HepG2 (cell line): Measurements from ENCODE around the gene TRIM72. TPM values are rescaled to one million over a fixed set of nuclear protein-coding genes. Genes with fewer than 3 reads are reported as not detected.

Source experiments
- BHLHE40 ChIP-seq: IDR thresholded peaks from 2 replicates; pipeline ENCODE4 v1.6.1; 2011; ENCODE audit warnings: low read length, improper control_type of control experiment
- HDAC2 ChIP-seq: sonication (generic); formaldehyde crosslinking; IDR thresholded peaks from 2 replicates; pipeline ENCODE4 v1.4.0; 2020; ENCODE audit warnings: missing genetic modification reagents
- KAT7 ChIP-seq: IDR thresholded peaks from 2 replicates; pipeline ENCODE4 v1.6.1; 2018; ENCODE audit warnings: borderline replicate concordance, missing compliant biosample characterization
- KDM4B ChIP-seq: sonication (generic); formaldehyde crosslinking; IDR thresholded peaks from 2 replicates; pipeline ENCODE4 v1.4.0; 2020; ENCODE audit warnings: missing genetic modification reagents
- KLF16 ChIP-seq, 2 experiments: sonication (generic) in 1 of 2; formaldehyde crosslinking in 1 of 2; IDR thresholded peaks; 2 replicates each; pipeline versions ENCODE4 v1.6.1 to v1.8.0; 2016 to 2023; ENCODE audit warnings: missing genetic modification reagents in 2 of 2, missing compliant biosample characterization in 1 of 2
- RARA ChIP-seq: IDR thresholded peaks from 2 replicates; pipeline ENCODE4 v1.6.1; 2016; ENCODE audit warnings: missing genetic modification reagents, missing compliant biosample characterization
- SALL1 ChIP-seq: sonication (generic); formaldehyde crosslinking; IDR thresholded peaks from 2 replicates; pipeline ENCODE4 v1.8.0; 2022; ENCODE audit warnings: mild to moderate bottlenecking, missing genetic modification reagents
- ZNF296 ChIP-seq: sonication (generic); formaldehyde crosslinking; conservative IDR thresholded peaks from 2 replicates; pipeline ENCODE4 v1.5.0; 2020; ENCODE audit warnings: mild to moderate bottlenecking, missing genetic modification reagents
- ZNF33B ChIP-seq: sonication (generic); formaldehyde crosslinking; IDR thresholded peaks from 2 replicates; pipeline ENCODE4 v1.5.1; 2020; ENCODE audit warnings: mild to moderate bottlenecking, missing genetic modification reagents
- polyA plus RNA-seq, 8 experiments: library from polyadenylated mRNA; depleted of rRNA in 3 of 8; stranded (reverse) in 7 of 8; unstranded in 1 of 8; fragments of >200 nt; fragmentation: Illumina TruSeq in 4 of 8; extraction: Trizol in 4 of 8; gene quantifications; 2 replicates each; pipeline versions ENCODE4 v1.2.1 to v1.2.3, GENCODE V29; 2011 to 2016; ENCODE audit warnings: low read depth in 4 of 8, missing spikeins in 1 of 8, mixed read lengths in 1 of 8; ENCODE audit not compliant: insufficient read depth in 1 of 8
- total RNA-seq, 5 experiments: library from RNA; depleted of rRNA; stranded (reverse); fragments of >200 nt; fragmentation: Illumina TruSeq; extraction: Trizol; gene quantifications; 2 replicates each; pipeline ENCODE4 v1.2.3, GENCODE V29; 2016; ENCODE audit warnings: low read depth in 1 of 5
- TF ChIP-seq, protein P1 (sequence below), 2 experiments: fragments of 450-650 bp in 1 of 2; sonication (generic) in 1 of 2; formaldehyde crosslinking; IDR thresholded peaks; 2 replicates each; pipeline versions ENCODE4 v1.5.0 to v1.8.0; 2020 to 2022; ENCODE audit warnings: mild to moderate bottlenecking in 1 of 2, missing genetic modification reagents in 1 of 2
- TF ChIP-seq, protein P2 (sequence below): sonication (generic); formaldehyde crosslinking; IDR thresholded peaks from 2 replicates; pipeline ENCODE4 v1.4.0; 2020; ENCODE audit warnings: mild to moderate bottlenecking, missing genetic modification reagents
- TF ChIP-seq, protein P3 (sequence below), 2 experiments: sonication (generic) in 1 of 2; formaldehyde crosslinking in 1 of 2; IDR thresholded peaks; 2 replicates each; pipeline versions ENCODE4 v1.5.1 to v1.6.1; 2011 to 2020; ENCODE audit warnings: borderline replicate concordance in 1 of 2, low read depth in 1 of 2, low read length in 1 of 2, mild to moderate bottlenecking in 1 of 2, missing genetic modification reagents in 1 of 2, moderate library complexity in 1 of 2
- TF ChIP-seq, protein P4 (sequence below): IDR thresholded peaks from 2 replicates; pipeline ENCODE4 v1.6.1; 2016

TRIM72 gene
- total and polyA plus RNA-seq, 2 of the 13 experiments (the other 11 are each of a cell fraction or from before 2014, with no cell fraction given): not detected

DNA sequence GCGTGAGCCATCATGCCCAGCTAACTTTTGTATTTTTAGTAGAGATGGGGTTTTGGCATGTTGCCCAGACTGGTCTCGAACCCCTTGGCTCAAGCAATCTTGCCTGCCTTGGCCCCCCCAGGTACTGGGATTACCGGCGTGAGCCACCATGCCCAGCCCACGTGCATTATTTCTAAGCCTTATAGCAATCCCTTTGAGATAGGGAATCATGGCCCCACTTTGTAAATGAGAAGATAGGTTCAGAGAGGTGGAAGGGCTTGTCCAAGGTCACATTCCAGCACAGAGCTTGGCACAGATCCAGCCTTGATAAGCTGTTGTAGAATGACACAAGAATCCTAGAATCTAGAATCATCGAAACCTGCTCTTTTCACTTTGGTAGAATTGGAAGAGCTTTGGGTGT is 7.1 kb upstream of the TRIM72 start (continued):
- TF ChIP-seq, protein P1, sequence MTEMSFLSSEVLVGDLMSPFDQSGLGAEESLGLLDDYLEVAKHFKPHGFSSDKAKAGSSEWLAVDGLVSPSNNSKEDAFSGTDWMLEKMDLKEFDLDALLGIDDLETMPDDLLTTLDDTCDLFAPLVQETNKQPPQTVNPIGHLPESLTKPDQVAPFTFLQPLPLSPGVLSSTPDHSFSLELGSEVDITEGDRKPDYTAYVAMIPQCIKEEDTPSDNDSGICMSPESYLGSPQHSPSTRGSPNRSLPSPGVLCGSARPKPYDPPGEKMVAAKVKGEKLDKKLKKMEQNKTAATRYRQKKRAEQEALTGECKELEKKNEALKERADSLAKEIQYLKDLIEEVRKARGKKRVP (CRISPR knock-in tag; IDR thresholded peaks at IDR 0.05): peak in 1 of 2 experiments; percentile 67; a peak in 1 of 4 replicates
- TF ChIP-seq ZNF296 (CRISPR knock-in tag) (no peak), RARA (CRISPR knock-in tag) (peak; percentile 62), SALL1 (peak; percentile 73), BHLHE40 (0 out of 2 replicates have a peak, but pooled peaks have one; percentile 25), HDAC2 (CRISPR knock-in tag) (peak; percentile 77; the same call in 1 of the 2 replicates), KLF16 (CRISPR knock-in tag; IDR thresholded peaks at IDR 0.05) (peak in 1 of 2 experiments; percentile 66; a peak in 1 of 4 replicates), ZNF33B (CRISPR knock-in tag) (no peak), KDM4B (CRISPR knock-in tag) (0 out of 2 replicates have a peak, but pooled peaks have one; percentile 19), KAT7 (CRISPR knock-in tag) (no peak)
- TF ChIP-seq, protein P2, sequence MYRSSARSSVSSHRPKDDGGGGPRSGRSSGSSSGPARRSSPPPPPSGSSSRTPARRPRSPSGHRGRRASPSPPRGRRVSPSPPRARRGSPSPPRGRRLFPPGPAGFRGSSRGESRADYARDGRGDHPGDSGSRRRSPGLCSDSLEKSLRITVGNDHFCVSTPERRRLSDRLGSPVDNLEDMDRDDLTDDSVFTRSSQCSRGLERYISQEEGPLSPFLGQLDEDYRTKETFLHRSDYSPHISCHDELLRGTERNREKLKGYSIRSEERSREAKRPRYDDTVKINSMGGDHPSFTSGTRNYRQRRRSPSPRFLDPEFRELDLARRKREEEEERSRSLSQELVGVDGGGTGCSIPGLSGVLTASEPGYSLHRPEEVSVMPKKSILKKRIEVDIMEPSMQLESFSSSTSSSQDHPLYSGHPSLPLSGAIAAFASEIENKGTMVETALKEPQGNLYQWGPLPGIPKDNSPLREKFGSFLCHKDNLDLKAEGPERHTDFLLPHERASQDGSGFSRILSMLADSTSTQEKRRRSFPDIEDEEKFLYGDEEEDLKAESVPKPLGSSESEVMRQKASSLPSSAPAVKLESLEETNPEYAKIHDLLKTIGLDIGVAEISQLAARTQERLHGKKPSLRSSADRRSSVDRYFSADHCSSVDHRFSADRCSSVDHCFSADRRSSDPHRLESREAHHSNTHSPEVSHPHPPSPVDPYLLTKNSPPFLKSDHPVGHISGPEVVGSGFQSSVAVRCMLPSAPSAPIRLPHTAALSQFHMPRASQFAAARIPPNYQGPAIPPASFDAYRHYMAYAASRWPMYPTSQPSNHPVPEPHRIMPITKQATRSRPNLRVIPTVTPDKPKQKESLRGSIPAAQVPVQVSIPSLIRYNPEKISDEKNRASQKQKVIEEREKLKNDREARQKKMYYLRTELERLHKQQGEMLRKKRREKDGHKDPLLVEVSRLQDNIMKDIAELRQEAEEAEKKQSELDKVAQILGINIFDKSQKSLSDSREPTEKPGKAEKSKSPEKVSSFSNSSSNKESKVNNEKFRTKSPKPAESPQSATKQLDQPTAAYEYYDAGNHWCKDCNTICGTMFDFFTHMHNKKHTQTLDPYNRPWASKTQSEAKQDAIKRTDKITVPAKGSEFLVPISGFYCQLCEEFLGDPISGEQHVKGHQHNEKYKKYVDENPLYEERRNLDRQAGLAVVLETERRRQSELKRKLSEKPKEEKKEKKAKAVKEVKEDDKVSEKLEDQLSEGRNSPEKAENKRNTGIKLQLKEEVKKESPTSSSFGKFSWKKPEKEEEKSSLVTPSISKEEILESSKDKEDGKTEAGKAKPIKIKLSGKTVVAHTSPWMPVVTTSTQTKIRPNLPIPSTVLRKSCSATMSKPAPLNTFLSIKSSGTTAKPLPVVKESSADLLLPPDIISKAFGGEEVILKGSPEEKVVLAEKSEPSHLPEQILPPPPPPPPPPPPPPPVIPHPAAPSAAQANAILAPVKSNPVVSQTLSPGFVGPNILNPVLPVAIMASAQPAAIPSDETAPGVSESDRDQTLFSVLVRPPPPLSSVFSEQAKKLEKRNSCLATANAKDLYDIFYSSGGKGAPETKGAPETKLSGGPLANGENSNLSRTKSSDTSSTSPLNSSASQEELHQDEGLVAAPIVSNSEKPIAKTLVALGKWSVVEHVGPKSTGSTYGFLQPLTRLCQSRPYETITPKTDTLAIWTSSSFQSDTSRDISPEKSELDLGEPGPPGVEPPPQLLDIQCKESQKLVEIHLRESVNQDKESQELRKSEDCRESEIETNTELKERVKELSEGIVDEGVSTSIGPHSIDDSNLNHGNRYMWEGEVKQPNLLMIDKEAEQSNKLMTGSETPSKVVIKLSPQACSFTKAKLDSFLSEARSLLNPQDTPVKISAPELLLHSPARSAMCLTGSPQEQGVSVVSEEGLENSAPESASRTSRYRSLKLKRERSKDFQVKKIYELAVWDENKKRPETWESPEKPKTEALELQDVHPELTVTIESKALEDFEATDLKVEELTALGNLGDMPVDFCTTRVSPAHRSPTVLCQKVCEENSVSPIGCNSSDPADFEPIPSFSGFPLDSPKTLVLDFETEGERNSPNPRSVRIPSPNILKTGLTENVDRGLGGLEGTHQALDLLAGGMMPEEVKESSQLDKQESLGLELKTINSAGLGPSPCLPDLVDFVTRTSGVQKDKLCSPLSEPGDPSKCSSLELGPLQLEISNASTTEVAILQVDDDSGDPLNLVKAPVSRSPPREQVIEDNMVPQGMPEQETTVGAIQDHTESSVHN (CRISPR knock-in tag): no peak
- TF ChIP-seq, protein P3, sequence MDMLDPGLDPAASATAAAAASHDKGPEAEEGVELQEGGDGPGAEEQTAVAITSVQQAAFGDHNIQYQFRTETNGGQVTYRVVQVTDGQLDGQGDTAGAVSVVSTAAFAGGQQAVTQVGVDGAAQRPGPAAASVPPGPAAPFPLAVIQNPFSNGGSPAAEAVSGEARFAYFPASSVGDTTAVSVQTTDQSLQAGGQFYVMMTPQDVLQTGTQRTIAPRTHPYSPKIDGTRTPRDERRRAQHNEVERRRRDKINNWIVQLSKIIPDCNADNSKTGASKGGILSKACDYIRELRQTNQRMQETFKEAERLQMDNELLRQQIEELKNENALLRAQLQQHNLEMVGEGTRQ (IDR thresholded peaks at IDR 0.05; ENCODE audit: low read depth, low read length): no peak
- TF ChIP-seq, protein P3 (CRISPR knock-in tag; IDR thresholded peaks at IDR 0.05; ENCODE audit: borderline replicate concordance): no peak
- TF ChIP-seq, protein P4, sequence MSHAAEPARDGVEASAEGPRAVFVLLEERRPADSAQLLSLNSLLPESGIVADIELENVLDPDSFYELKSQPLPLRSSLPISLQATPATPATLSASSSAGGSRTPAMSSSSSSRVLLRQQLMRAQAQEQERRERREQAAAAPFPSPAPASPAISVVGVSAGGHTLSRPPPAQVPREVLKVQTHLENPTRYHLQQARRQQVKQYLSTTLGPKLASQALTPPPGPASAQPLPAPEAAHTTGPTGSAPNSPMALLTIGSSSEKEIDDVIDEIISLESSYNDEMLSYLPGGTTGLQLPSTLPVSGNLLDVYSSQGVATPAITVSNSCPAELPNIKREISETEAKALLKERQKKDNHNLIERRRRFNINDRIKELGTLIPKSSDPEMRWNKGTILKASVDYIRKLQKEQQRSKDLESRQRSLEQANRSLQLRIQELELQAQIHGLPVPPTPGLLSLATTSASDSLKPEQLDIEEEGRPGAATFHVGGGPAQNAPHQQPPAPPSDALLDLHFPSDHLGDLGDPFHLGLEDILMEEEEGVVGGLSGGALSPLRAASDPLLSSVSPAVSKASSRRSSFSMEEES (CRISPR knock-in tag): peak; percentile 15; the same call in 1 of the 2 replicates
